GM12878 (cell line): ENCODE data around the gene SYNGR4. TPM values are rescaled to one million over a fixed set of nuclear protein-coding genes. Genes with fewer than 3 reads are reported as not detected.

Experiments
- BCL3 ChIP-seq: IDR thresholded peaks from 2 replicates; pipeline ENCODE4 v1.6.1; 2011; ENCODE audit warnings: borderline replicate concordance, low read depth, mild to moderate bottlenecking, moderate library complexity, low read length; ENCODE audit not compliant: insufficient read depth, poor library complexity, severe bottlenecking
- CBX5 ChIP-seq: sonication (generic); IDR thresholded peaks from 2 replicates; pipeline ENCODE4 v1.6.1; 2016; ENCODE audit warnings: low read depth, moderate library complexity, mild to moderate bottlenecking, inconsistent platforms
- CHD2 ChIP-seq: IDR thresholded peaks from 2 replicates; pipeline ENCODE4 v1.6.1; 2011; ENCODE audit warnings: low read depth, low read length, improper control_type of control experiment, borderline replicate concordance
- E2F8 ChIP-seq: fragments of 450-650 bp; IDR thresholded peaks from 2 replicates; pipeline ENCODE4 v1.6.1; 2018; ENCODE audit warnings: mild to moderate bottlenecking, low read depth, moderate library complexity; ENCODE audit not compliant: partially characterized antibody
- EGR1 ChIP-seq, 2 experiments: IDR thresholded peaks; 1 replicate in 1 of 2; 2 replicates in 1 of 2; pipeline ENCODE4 v1.6.1; 2011 to 2012; ENCODE audit warnings: low read depth in 2 of 2, low read length in 2 of 2, borderline replicate concordance in 1 of 2, mild to moderate bottlenecking in 1 of 2, moderate library complexity in 1 of 2
- HCFC1 ChIP-seq: fragments of 150-350 bp; IDR thresholded peaks from 2 replicates; pipeline ENCODE4 v1.6.1; 2014; ENCODE audit warnings: low read length
- HDAC6 ChIP-seq: fragments of 200-600 bp; sonication (generic); IDR thresholded peaks from one replicate; pipeline ENCODE4 v1.8.0; 2017; ENCODE audit warnings: antibody characterized with exemption; ENCODE audit not compliant: unreplicated experiment
- KAT2A ChIP-seq: conservative IDR thresholded peaks from 2 replicates; pipeline ENCODE4 v1.6.1; 2011; ENCODE audit warnings: low read depth, low read length; ENCODE audit not compliant: control insufficient read depth
- MEF2A ChIP-seq: IDR thresholded peaks from 2 replicates; pipeline ENCODE4 v1.6.1; 2011; ENCODE audit warnings: low read depth, mild to moderate bottlenecking, low read length, moderate library complexity; ENCODE audit not compliant: insufficient read depth
- NFYB ChIP-seq: IDR thresholded peaks from 2 replicates; pipeline ENCODE4 v1.6.1; 2011; ENCODE audit warnings: low read depth, mild to moderate bottlenecking, low read length, improper control_type of control experiment, moderate library complexity; ENCODE audit not compliant: insufficient read depth
- PKNOX1 ChIP-seq: fragments of 450-650 bp; IDR thresholded peaks from 2 replicates; pipeline ENCODE4 v1.6.1; 2016; ENCODE audit warnings: mild to moderate bottlenecking
- RCOR1 ChIP-seq: conservative IDR thresholded peaks from 2 replicates; pipeline ENCODE4 v1.6.1; 2012; ENCODE audit warnings: low read depth, low read length, improper control_type of control experiment
- SP1 ChIP-seq: IDR thresholded peaks from one replicate; pipeline ENCODE4 v1.6.1; 2011; ENCODE audit warnings: low read depth, low read length
- SRF ChIP-seq, 2 experiments: IDR thresholded peaks; 2 replicates each; pipeline ENCODE4 v1.6.1; 2011; ENCODE audit warnings: low read depth in 2 of 2, low read length in 2 of 2, mild to moderate bottlenecking in 1 of 2, moderate library complexity in 1 of 2
- STAT3 ChIP-seq: IDR thresholded peaks from 2 replicates; pipeline ENCODE4 v1.6.1; 2011; ENCODE audit warnings: low read depth, low read length, improper control_type of control experiment
- TCF3 ChIP-seq: IDR thresholded peaks from 2 replicates; pipeline ENCODE4 v1.6.1; 2012; ENCODE audit warnings: low read depth, mild to moderate bottlenecking, low read length, borderline replicate concordance; ENCODE audit not compliant: insufficient read depth
- ZBTB40 ChIP-seq: fragments of 450-650 bp; IDR thresholded peaks from 2 replicates; pipeline ENCODE4 v1.6.1; 2016; ENCODE audit warnings: mild to moderate bottlenecking, moderate library complexity, borderline replicate concordance
- ZNF384 ChIP-seq: IDR thresholded peaks from 2 replicates; pipeline ENCODE4 v1.6.1; 2012; ENCODE audit warnings: low read depth, mild to moderate bottlenecking, low read length, improper control_type of control experiment, borderline replicate concordance
- polyA plus RNA-seq, 11 experiments: library from polyadenylated mRNA; depleted of rRNA in 4 of 11; unstranded in 6 of 11; stranded (reverse) in 5 of 11; fragments of >200 nt; fragmentation: Nextera tagmentation in 4 of 11; fragmentation: Illumina TruSeq in 1 of 11; extraction: Ambion mirVana in 4 of 11; extraction: Trizol in 1 of 11; gene quantifications; 1 replicate in 1 of 11; 2 replicates in 10 of 11; pipeline versions ENCODE4 v1.2.1 to v1.2.3, GENCODE V29; 2011 to 2016; ENCODE audit warnings: inconsistent platforms in 2 of 11, missing spikeins in 2 of 11, low read depth in 1 of 11
- total RNA-seq, 4 experiments: library from RNA; depleted of rRNA in 3 of 4; stranded (reverse); fragments of >200 nt in 3 of 4; fragmentation: Illumina TruSeq in 1 of 4; extraction: Trizol in 1 of 4; gene quantifications; 2 replicates each; pipeline versions ENCODE4 v1.2.1 to v1.2.3, GENCODE V29; 2013 to 2021

SYNGR4 gene
- total and polyA plus RNA-seq, 10 of the 15 experiments (the other 5 are each of a cell fraction or from before 2014, with no cell fraction given) = 0.08 to 0.72 (median 0.17) TPM; not detected in 6

DNA sequence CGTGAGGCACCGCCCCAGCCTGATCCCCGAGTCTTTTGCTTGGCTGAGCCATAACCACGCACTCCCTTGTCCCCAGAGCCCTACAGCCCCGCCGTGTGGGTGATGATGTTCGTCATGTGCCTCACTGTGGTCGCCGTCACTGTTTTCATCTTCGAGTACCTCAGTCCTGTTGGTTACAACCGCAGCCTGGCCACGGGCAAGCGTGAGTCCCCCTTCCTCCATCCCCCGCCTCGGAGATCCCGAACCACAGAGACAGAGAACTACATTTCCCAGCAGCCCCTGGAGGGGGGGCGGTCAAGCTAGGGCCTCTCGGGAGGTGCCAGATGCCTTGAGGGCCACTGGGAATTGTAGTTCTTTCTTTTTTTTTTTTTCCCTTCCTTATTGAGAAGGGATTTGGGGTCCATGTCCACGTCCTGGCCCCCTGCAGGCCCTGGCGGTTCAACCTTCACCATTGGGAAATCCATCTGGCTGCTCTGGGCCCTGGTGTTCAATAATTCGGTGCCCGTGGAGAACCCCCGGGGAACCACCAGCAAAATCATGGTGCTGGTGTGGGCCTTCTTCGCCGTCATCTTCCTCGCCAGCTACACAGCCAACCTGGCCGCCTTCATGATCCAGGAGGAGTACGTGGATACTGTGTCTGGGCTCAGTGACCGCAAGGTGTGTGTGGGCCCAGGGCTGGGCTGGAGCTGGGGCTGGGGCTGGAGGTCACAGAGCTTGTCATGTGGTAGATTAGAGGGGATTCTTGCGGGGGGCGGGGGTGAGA, 55.2 kb downstream of the SYNGR4 start (continued):
- TF ChIP-seq ZBTB40 (peak; percentile 57; the same call in 1 of the 2 replicates), CHD2 (peak; percentile 90), E2F8 (no peak), ZNF384 (peak; percentile 79), MEF2A (0 out of 2 replicates have a peak, but pooled peaks have one; percentile 36), STAT3 (no peak), SP1 (peak; percentile 24), HCFC1 (peak; percentile 99), TCF3 (no peak), BCL3 (no peak), NFYB (no peak), CBX5 (no peak), SRF (IDR thresholded peaks at IDR 0.05; ENCODE audit: low read depth in 2 of 2, low read length in 2 of 2) (no peak), RCOR1 (no peak), EGR1 (IDR thresholded peaks at IDR 0.05; ENCODE audit: borderline replicate concordance in 1 of 2, low read depth in 2 of 2, low read length in 2 of 2) (peak in 1 of 2 experiments; percentile 47; a peak in 1 of 3 replicates), HDAC6 (no peak), KAT2A (no peak), PKNOX1 (0 out of 2 replicates have a peak, but pooled peaks have one; percentile 2)
